Stimulated activated CD8-positive, alpha-beta memory T cell treated with anti-CD3 and anti-CD28 coated beads, Interleukin-2, amount 100 ng/mL, for 48 hours (primary cell): Measurements from ENCODE around the gene ACTL7B.
"Not testable (repeated sequence)": the region's sequence is repeated elsewhere in the genome, so short reads cannot be mapped to it uniquely, and the experiment has no call there.

ENCODE experiments used
- DNase-seq, 2 donors: peaks; one replicate each; pipeline ENCODE4 v3.0.0-alpha.2; 2020; ENCODE audit warnings: low read depth in 2 of 2

Gene ACTL7B

GRCh38 chr9:108869092-108869725 is 13.4 kb upstream of the ACTL7B start:
- no peak for DNase-seq

DNA sequence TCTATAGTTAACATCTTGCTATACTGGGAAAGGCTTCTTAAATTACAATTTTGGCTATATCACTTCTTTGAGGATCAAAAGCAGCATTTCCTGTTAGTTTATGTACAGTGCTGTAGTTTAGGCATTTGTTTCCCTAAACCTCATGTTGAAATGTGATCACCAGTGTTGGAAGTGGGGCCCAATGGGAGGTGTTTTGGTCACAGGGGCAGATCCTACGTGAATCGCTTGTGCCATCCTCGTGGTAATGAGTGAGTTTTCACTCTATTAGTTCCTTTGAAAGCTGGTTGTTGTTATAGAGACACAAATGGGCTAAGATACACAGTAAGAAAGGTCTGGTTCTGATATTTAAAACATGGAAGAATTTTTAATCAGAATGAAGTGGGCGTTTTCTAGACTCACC is 12.0 kb upstream of the ACTL7B start:
- DNase-seq, result no peak

DNA sequence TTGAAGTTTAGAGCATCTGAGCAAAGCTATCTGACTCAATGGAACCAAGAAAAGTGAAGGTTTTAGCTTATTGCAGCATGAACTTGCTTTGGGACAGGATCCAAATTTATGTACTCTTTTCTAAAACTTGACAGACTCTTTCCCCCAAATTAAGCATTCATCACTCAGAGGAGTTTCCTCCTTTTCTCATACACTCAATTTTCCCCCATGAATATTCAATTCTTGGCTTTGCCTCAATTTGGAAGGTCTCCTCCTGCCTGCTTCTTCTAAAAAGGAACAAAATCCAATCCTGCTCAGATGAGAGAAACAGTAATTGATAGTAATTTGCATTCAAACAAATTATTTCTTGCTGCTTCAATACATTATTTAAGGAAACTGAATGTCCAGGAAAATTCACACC is 11.3 kb upstream of the ACTL7B start:
- DNase-seq, result no peak

DNA sequence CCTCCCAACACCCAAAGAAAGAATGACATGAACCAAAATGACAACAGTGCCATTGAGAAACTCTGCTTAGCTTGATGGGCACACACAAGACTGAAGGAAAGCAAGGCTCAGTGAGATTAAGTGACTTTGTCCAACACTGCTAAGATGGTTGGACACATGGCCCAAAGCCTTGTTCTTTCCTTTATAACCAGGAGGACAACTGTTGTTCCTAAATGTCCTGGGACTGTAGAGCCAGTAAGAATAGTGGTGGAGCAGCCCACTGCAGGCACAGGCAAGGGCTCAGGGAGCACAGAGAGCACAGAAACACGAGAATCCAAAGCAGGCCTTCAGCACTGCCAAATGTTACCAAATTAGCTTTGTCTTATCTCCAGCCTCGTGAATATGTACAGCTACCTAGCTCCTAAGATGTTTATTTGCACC is 10.2 kb upstream of the ACTL7B start:
- DNase-seq, result no peak

GRCh38 chr9:108865037-108865436 is 9.3 kb upstream of the ACTL7B start:
- no peak for DNase-seq

DNA sequence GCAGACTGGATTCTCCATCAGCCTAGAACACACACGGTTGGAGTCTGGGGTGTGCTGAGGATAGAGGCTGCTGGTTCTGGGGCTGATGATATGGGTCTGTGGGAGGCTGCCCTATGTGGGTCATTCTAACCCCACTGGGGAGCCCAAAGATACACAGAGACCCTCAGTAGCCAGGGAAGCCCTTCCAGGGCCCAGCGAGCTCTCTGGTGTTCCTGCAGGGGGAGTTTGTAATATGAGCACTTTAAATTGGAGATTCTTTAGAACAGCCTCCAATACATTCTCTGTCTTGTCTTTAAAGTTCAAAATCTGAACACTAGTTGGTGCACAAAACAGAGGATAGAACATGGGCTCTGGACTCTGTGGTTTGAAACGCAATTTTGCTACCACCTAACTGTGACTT is 8.7 kb upstream of the ACTL7B start:
- no peak for DNase-seq

- DNase-seq, result no peak
Measured at GRCh38 chr9:108863891-108864290, 8.1 kb upstream of the ACTL7B start.

- no peak for DNase-seq
Measured at GRCh38 chr9:108861997-108862396, 6.2 kb upstream of the ACTL7B start, which contains the start of gene ACTL7A. TSS of gene ACTL7A (plus strand) at chr9:108862266. CDS start at chr9:108862323, 57 bp downstream.

- DNase-seq, result no peak
Measured at GRCh38 chr9:108861464-108861863, 5.7 kb upstream of the ACTL7B start.

GRCh38 chr9:108860764-108861163 is 5.0 kb upstream of the ACTL7B start:
- no peak for DNase-seq

DNA sequence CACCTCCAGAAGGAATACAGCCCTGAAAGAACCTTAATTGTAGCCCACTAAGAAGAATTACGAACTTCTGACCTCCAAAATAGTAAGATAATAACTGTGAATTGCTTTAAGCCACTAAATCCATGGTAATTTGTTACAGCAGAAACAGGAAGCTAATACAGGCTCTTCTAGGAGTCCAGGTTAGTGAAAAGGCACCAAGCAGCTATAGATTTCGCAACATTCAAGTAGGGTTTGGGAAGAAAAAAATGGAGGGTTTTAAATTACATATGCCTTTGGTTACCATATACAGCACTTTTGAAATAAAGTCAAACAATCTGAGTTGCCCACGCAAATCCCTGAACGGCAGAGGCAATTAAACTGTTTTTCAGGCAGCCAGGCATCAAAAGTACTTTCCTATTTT is 4.6 kb upstream of the ACTL7B start:
- no peak for DNase-seq

DNA sequence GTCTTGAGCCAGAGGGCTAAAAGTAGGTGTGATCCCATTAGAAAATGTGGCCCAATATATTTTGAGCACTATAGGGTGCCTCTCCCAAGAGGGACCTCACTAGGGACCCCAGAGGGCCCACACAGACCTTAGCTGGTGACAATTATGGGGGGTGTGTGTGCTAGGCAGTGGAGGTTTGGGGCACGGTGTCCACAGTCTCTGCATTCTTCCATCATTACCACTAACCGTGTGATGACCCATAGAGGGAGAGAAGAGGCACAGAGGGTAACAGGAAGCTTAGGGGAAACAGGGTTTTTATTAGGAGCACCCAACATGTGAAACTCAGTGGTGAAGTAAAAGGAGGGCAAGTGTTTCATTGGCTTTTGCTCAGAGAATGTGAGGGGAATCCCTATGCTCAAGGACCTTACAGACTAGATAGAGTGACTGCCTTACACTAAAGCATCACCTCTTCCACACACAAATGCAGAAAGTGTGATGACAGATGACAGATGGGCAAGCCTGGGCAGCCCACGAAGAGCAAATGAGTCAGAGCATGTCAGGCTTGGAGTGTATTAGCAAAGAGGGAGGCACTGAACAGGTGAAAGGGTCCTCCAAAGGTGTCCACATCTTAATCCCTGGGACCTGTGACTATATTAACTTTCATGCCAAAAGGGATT is 3.8 kb upstream of the ACTL7B start:
- DNase-seq, result no peak

DNA sequence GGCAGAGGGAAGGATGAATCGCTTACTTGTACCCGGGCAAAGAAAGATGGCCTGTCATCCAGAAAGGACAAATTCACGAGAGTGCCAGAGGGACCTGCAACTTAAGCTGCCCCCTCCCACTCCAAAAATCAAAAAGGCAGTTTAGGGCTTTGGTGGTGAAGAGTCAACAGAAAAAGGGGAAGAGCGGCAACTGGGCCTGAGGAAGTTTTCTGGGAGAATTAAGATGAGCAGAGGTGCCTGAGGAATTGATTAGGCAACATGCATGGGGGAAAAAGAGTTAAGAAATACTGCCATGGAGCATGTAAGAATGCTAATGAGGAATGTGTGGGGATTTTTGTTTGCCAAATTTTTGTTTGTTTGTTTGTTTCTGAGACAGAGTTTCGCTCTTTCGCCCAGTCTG is 1.8 kb upstream of the ACTL7B start:
- DNase-seq, result no peak

DNA sequence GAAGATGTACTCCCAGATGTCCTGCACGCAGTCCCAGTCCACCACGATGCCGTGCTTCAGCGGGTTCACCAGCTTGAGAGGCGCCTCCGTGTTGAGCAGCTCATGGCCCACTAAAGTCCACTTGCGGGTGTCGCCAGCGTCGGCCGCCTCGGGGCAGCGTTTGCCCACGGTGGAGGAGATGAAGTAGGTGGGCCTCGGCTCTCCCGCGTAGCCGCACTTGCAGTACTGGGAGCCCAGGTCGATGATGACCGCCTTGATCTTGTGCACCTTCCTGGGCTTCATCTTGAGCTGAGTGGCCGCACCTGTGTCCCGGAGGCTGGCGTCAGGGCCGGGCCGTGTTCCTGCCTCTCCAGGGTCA is 278 bp downstream of the ACTL7B start:
- no peak for DNase-seq

DNA sequence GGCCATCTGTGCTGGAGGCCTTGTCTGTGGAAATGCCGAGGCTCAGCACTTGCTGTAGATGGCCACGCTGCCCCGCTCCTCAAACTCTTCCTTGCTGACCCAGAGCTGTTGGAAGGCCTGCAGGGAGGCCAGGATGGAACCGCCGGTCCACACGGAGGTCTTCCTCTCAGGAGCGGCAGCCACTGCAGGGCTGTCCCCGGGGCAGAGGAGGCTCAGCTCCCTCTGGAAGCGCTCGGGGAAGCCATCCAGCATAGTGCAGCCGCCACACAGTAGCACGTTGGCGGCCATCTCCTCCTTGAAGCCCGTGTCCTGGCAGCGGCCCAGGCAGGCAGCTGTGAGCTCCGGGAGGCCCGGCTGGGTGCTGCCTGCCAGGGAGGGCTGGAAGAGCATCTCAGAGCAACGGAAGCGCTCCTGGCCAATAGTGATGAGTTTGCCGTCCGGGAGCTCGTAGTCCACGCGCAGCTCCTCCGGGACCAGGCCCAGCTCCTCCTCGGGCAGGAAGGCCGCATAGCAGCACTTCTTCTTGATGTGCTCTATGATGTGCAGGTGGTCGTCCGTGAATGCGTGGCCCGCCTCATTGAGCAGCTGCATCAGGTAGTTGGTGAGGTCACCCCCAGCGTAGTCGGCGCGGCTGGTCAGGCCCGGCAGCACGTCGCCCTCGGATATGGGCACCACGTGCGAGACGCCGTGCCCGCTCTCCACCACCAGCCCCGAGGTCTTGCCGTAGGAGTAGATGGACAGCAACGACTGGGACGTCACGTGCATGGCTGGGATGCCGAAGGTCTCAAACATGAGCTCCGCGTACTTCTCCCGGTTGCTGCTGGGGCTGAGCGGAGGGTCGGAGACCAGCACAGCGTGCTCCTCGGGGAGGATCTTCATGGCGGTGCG is 901 bp downstream of the ACTL7B start:
- no peak for DNase-seq

DNA sequence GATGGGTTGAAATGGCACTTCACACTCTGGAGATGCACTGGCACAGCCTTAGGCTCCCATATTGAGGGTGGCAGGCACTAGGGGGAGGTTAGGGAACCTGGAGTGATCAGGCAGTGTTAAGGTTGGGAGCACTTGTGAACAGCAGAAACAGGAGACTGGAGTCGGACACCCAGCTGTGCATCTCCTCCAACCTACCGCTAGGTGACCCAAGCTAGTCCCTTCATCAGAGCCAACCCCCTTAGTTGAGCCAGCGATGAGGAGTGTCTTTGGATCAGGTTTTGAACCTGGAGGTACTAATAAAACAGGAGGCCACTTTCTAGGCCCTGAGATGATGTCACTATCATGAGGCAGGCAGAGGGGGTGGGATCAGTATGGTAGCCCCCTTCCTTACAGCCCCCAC is 1.7 kb downstream of the ACTL7B start:
- DNase-seq, result no peak

DNA sequence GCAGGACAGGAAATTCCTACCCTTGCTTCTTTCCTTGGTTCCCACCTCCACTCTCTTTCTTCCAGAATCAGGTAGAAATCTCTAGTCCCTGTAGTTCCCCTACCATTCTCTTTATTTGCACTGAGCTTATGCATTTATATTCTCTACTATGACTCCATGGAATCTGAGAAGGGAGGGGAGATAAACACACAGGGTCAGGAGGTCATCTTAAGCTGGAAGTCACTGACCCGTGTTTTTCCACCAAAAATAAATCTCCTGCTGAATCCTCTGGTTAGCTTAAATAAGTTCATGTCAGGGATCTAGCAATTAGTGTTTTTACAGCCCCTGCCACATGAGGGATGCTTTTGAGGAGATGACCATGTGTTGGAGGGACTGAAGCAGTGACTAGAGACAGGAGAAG is 3.7 kb downstream of the ACTL7B start:
- no peak for DNase-seq

DNA sequence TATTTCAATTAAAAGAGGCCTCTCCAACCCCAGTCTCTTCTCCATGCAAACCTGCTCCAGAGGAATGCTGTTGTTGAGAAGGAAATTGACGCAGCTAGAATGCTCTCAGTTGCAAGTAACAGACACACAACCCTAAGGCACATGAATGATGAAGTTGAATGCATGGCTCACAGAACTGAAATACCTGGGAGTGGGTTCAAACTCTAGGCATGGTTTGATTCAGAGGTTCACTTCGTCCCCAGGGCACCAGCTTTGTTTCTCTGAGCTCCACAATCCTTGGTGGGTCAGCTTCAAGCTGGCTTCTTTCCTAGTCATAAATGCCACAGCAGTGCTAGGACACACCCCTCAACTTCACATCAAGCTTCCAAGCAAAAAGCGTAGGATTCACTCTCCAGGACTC is 4.6 kb downstream of the ACTL7B start:
- no peak for DNase-seq

DNA sequence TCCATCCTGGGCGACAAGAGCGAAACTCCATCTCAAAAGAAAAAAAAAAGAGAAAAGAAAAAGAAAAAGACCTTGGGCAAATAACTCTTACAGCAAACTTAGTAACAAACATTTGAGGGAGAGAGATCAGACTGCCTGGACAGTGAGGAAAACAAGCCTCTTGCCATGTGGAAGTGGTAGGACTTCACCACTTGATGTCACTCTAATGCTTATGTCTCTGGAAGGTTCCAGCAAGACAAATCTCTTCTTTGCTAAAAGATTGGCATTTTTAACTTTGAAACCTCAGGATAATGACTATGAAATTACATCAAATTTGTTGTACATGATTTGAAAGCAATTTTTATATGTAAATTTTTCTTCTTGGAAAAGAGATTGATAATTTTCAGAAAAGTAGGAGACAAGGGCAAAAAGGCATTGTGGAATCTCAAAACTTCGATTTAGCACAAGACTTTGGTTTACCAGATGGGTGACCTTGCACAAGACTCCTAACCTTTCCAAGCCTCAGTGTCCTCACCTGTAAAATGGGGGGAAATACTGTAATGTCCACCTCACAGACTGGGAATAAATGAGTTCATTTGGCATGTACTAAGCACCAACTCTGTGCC is 5.4 kb downstream of the ACTL7B start:
- DNase-seq, result no peak

GRCh38 chr9:108848296-108848695 is 7.5 kb downstream of the ACTL7B start:
- not testable (repeated sequence) for DNase-seq

- DNase-seq, result no peak
Measured at GRCh38 chr9:108845947-108846346, 9.8 kb downstream of the ACTL7B start.

- no peak for DNase-seq
Measured at GRCh38 chr9:108845507-108845906, 10.3 kb downstream of the ACTL7B start.
